Measurements from ENCODE around the gene GTF2A2.
A peak's percentile ranks its signal among the peaks of the same experiment; 100 is the strongest.
"Not testable (repeated sequence)": the region's sequence is repeated elsewhere in the genome, so short reads cannot be mapped to it uniquely, and the experiment has no call there.

GTF2A2 gene

DNA sequence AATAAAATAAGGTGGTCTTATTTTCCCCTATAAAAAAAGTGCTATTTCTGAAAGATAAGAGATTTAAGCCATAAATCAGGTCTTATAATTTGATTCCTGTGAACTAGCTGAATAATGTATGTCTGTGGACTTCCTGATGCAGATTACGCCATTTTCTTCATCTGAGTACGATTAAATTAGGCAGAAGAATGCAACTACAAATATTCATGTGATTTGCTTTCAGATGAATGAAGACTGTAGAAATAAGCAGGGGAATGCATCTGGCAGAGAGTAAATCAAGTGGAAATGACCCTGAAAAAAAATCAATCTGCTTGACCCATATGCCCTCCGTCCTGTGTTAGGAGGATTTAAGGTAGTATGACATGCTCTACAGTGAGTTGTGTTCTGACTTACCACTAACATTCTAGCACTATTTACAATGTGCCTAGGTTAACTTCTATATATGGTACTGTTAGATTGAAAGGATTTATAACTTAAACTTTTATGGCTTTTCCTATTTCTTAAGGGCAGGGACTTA, 17.1 kb upstream of the GTF2A2 start:
- DNase-seq (ENCODE audit: low spot score): no peak

DNA sequence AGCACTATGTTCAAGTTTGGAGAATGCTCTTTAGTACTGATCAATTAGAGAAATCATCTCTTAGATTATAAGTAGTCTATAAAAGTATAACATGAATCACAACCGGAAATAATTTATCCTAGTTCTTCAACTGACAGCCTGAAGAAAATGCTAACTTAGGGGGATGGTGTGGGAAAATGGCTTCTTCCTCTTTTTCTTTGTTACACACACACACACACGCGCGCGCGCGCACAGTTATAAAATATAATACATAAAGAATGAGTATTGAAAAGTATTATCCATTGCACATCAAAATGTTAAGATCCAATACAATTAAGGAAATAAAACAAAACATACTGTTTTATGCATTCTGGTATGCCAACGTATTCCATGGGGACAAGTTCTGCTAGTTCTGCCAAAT, 11.2 kb upstream of the GTF2A2 start:
- DNase-seq (ENCODE audit: low spot score): no peak

- no peak for DNase-seq (ENCODE audit: low spot score)
Measured at GRCh38 chr15:59662260-59662659, 4.9 kb upstream of the GTF2A2 start.

DNA sequence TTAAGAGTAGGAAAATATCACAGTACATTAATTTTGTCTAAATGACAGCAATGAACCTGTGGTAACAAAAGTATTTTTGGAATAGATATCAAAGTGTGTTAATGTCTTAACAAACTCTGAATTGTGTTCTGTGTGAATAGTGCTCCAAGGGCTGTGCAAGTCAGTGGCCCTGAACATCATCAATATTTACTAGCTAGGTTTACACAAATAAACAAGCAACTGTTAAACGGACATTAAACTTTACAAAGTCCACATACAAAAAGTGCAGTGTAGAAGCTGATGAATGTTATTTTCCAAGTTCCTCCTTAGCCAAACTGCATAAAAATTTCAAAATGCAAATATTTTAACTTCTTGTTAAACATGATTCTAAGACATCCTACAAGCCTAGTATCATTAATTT, 2.1 kb upstream of the GTF2A2 start:
- no peak for DNase-seq (ENCODE audit: low spot score)

DNA sequence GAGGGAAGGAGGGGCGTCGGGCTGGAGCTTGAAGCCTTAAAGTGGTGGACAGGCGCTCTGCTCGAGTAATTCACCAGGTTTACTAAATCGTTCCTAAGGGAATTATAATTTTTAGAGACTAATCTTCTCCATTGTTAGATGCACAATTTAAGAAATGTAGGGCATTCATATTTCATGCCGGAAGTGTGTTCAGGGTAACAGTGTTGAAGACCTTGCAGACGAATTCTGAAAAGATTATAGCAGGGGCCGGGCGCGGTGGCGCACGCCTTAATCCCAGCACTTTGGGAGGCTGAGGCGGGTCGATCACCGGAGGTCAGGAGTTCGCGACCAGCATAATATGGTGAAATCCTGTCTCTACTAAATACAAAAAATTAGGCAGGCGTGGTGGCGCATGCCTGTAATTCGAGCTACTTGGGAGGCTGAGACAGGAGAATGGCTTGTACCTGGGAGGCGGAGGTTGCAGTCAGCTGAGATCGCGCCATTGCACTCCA, 365 bp upstream of the GTF2A2 start:
- no peak for DNase-seq (ENCODE audit: low spot score)

GRCh38 chr15:59654046-59654445, 3.3 kb downstream of the GTF2A2 start:
- DNase-seq (ENCODE audit: low spot score): no peak

GRCh38 chr15:59649603-59650002, 7.7 kb downstream of the GTF2A2 start:
- DNase-seq (ENCODE audit: low spot score): no peak

- no peak for DNase-seq (ENCODE audit: low spot score)
Measured at GRCh38 chr15:59647085-59647484, 10.2 kb downstream of the GTF2A2 start.

DNA sequence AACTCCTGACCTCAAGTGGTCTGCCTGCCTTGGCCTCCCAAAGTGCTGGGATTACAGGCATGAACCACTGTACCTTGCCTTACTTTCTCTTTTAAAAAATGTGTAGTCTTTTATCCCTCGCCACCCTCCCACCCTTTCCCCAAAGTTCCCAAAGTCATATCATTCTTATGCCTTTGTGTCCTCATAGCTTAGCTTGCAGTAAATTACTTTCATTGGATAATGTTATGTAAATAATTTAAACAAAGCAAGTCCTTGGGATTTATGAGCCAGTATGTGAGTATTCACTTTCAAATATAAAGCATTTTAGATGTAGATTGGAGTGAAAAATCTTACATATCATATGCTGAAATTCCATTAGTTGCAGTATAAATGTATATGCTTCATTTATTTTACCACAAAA, 11.0 kb downstream of the GTF2A2 start:
- DNase-seq (ENCODE audit: low spot score): no peak

DNA sequence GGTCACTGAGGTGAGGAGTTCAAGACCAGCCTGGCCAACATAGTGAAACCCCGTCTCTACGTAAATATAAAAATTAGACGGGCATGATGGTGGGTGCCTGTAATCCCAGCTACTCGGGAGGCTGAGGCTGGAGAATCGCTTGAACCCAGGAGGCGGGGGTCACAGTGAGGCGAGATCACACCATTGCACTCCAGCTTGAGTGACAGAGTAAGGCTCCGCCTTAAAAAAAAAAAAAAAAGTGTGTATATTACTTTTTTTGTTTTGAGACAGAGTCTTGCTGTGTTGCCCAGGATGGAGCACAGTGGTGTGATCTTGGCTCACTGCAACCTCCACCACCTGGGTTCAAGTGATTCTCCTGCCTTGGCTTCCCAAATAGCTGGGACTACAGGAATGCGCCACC, 11.5 kb downstream of the GTF2A2 start:
- DNase-seq (ENCODE audit: low spot score): not testable (repeated sequence)

- no peak for DNase-seq (ENCODE audit: low spot score)
Measured at GRCh38 chr15:59644756-59645155, 12.6 kb downstream of the GTF2A2 start.

DNA sequence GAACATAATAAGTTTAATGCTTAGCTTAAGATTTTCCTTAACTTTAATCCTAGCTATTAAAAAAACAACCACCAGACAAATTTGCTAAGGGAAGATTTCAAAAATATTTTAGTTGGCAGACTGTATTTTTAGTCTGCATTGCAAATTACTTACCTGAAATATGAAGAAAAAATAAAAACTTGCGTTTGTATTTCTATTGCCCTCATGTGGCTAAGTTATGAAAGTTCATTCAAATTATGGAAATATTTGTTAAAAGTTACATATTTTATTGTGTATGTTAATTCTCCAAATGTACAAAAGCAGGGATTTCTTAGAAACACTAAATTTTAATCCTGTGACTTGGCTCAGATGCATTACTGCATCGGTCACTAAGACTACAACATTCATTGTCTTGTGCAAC, 15.0 kb downstream of the GTF2A2 start:
- DNase-seq (ENCODE audit: low spot score): no peak

GRCh38 chr15:59637507-59637906, 19.8 kb downstream of the GTF2A2 start:
- not testable (repeated sequence) for DNase-seq (ENCODE audit: low spot score)

- DNase-seq (ENCODE audit: low spot score): no peak
Measured at GRCh38 chr15:59636184-59636583, 21.1 kb downstream of the GTF2A2 start.

DNA sequence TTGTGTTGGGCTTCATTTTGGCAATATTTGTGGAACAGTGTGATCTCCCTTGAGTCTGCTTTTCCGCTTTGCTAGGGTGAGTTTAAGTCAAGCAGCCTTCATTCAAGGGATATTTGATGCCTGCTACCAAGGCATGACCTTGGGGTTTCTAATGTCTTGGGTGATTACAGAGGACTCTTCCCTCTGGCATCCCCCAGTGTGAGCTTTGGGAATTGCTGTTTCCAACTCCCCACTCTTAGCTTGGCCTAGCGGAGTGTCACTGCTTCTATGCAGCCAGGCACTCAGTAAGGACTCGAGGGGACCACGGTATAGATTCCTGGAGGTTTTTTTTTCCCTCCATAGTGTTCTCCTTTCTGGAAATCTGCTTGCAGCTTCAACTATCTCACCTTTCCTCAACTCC, 24.6 kb downstream of the GTF2A2 start:
- peak; percentile 22 for DNase-seq (ENCODE audit: low spot score)

- DNase-seq (ENCODE audit: low spot score): peak; percentile 26
Measured at GRCh38 chr15:59622289-59622688, 35.0 kb downstream of the GTF2A2 start.

- DNase-seq (ENCODE audit: low spot score): no peak
Measured at GRCh38 chr15:59618406-59618805, 38.9 kb downstream of the GTF2A2 start.

DNA sequence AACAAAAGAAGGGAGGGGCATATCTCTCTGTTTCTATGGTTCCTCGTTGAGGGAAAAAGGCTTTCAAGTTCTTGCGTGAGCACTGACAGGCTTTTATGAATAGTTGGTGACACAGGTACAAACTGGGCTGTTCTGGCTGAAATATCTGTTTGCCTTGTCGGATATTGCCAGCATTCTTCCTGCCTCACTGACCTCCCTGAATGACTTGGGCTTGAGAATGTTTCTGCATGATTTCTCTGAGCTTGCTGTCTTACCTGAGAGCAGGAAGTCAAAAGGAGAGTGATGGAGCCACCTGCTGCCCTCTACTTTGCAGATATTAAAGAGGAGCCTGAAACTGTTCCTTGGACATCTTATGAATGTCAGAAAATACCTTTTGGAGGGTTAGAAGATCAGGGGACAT, 40.9 kb downstream of the GTF2A2 start:
- DNase-seq (ENCODE audit: low spot score): no peak

DNA sequence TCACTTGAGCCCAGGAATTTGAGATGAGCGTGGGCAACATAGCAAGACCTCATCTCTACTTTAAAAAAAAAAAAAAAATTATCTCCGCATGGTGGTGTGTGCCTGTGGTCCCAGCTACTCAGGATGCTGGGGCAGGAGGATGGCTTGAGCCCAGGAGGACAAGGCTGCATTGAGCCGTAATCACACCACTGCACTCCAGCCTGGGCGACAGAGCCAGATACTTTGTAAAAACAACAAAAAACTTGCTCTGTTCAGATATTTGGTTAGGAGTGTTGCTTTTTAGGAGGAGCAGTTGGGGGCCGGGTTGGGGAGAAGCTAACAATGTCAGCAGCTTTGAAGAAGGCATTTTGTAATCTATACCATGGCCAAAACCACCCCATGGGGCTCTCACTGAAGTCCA, 41.7 kb downstream of the GTF2A2 start:
- DNase-seq (ENCODE audit: low spot score): no peak

GRCh38 chr15:59614153-59614552, 43.2 kb downstream of the GTF2A2 start:
- no peak for DNase-seq (ENCODE audit: low spot score)

- DNase-seq (ENCODE audit: low spot score): no peak
Measured at GRCh38 chr15:59611276-59612260, 45.7 kb downstream of the GTF2A2 start, which contains the start of gene GCNT3. TSS of gene GCNT3 (plus strand) at chr15:59611783. CDS start at chr15:59618239, 6,456 bp downstream.

DNA sequence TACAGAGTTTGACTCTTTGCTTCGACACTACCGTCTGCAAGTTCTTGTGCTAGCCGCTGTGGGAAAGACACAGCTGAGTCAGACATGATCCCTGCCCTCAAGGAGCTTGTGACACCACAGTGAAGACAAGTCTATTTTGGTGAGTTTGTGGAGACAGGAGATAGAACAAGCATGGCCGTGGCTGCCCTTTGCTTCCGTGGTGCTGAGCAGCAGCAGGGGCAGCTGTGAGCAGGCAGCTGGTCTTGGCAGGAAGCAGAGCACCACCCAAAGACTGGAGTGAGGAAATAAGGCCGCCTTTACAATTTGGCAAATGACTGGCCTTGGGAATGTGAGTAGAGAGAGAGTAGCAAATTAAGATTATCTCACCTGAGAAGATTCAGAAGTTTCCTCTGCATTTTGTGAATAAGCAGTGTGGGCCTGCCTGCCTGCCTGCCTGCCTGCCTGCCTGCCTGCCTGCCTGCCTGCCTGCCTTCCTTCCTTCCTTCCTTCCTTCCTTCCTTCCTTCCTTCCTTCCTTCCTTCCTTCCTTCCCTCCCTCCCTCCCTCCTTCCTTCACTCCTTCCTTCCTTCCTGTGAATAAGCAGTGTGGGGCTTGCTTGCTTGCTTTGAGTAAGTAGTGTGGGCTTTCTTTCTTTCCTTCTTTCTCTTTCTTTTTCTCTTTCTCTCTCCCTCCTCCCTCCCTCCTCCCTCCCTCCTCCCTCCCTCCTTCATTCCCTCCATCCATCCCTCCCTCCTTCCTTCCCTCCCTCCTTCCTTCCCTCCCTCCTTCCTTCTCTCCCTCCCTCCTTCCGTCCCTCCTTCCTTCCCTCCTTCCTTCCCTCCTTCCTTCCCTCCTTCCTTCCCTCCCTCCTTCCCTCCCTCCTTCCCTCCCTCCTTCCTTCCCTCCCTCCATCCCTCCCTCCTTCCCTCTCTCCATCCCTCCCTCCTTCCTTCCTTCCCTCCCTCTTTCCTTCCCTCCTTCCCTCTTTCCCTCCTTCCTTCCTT, 47.3 kb downstream of the GTF2A2 start:
- DNase-seq (ENCODE audit: low spot score): no peak

Measured in SK-N-DZ (cell line).